Hematopoietic multipotent progenitor cell treated with erythropoietin and hydrocortisone succinate and interleukin-3 and kit ligand, for 17 days (in vitro differentiated cells): ENCODE data around the gene RPGR.

Source experiments
- DNase-seq: peaks from one replicate; pipeline ENCODE4 v3.0.0-alpha.2; 2015; ENCODE audit warnings: low spot score

Gene RPGR

GRCh38 chrX:38249965-38250364 lies 77.3 kb downstream of the RPGR start:
- DNase-seq = no peak

- no peak for DNase-seq
Measured at GRCh38 chrX:38247051-38247450, 80.3 kb downstream of the RPGR start.

- no peak for DNase-seq
Measured at GRCh38 chrX:38240541-38240940, 86.8 kb downstream of the RPGR start.

- no peak for DNase-seq
Measured at GRCh38 chrX:38236901-38237615, 90.3 kb downstream of the RPGR start.

- no peak for DNase-seq
Measured at GRCh38 chrX:38233891-38234667, 93.2 kb downstream of the RPGR start.

GRCh38 chrX:38232079-38232686 lies 95.1 kb downstream of the RPGR start:
- DNase-seq = no peak

GRCh38 chrX:38225093-38225492 lies 102.2 kb downstream of the RPGR start:
- DNase-seq = no peak

GRCh38 chrX:38224160-38224559 lies 103.1 kb downstream of the RPGR start:
- no peak for DNase-seq

GRCh38 chrX:38221391-38221929 lies 105.8 kb downstream of the RPGR start:
- no peak for DNase-seq

GRCh38 chrX:38220415-38221390 lies 106.6 kb downstream of the RPGR start, which contains the start of gene SRPX:
SRPX (minus strand) TSS chrX:38220871; CDS start chrX:38220792, 79 bp downstream.
- DNase-seq = no peak

- DNase-seq = no peak
Measured at GRCh38 chrX:38220024-38220414, 107.3 kb downstream of the RPGR start.
